GM12878 (cell line): ENCODE measurements around the gene RNF38. TPM values are rescaled to one million over a fixed set of nuclear protein-coding genes. Genes with fewer than 3 reads are reported as not detected.

ENCODE experiments used
- ATAC-seq: fragments of 200-7000 bp; cut with Tn5 transposase; 3 replicates; pipeline ENCODE4 v1.9.1; 2020; ENCODE audit warnings: mild to moderate bottlenecking, moderate library complexity
- BruUV-seq: library from RNA; stranded (reverse); fragments of 400-500 nt; replicated peaks from 2 replicates; lab custom pipeline; 2021; lab: Mats Ljungman, UMichigan
- CTCF ChIA-PET: fragments of 300-600 bp; sonication (Branson Sonifier 250); formaldehyde crosslinking; extraction: SDS; loops from one replicate; lab custom pipeline; 2021; ENCODE audit warnings: inconsistent platforms; lab: Yijun Ruan, JAX
- POLR2A ChIA-PET: fragments of 350-600 bp; formaldehyde crosslinking; extraction: SDS; loops from one replicate; lab custom pipeline; 2021; ENCODE audit warnings: inconsistent platforms; lab: Charles Lee
- RAD21 ChIA-PET: fragments of 300-600 bp; sonication (Branson Sonifier 250); formaldehyde crosslinking; loops from one replicate; lab custom pipeline; 2023; ENCODE audit warnings: antibody characterized with exemption; ENCODE audit not compliant: unreplicated experiment; lab: Charles Lee
- SMC1A ChIA-PET: fragments of 300-600 bp; sonication (Branson Sonifier 250); formaldehyde crosslinking; loops from one replicate; lab custom pipeline; 2023; ENCODE audit not compliant: unreplicated experiment, uncharacterized antibody; lab: Charles Lee
- DNase-seq: peaks from one replicate; pipeline ENCODE4 v3.0.0-alpha.2; 2011; ENCODE audit warnings: low read depth, low spot score
- FAIRE-seq: peaks from 3 replicates; lab custom pipeline; 2011; peaks lifted over from hg19 to GRCh38; lab: Jason Lieb, UNC
- H2AFZ ChIP-seq: 2 replicates; pipeline ENCODE4 v1.6.0; 2011; ENCODE audit warnings: low read depth, low read length, control low read depth; ENCODE audit not compliant: control insufficient read depth
- H3K27ac ChIP-seq: 2 replicates; pipeline ENCODE4 v1.5.1; 2011; ENCODE audit warnings: control low read depth; ENCODE audit not compliant: control insufficient read depth, insufficient read depth
- H3K27me3 ChIP-seq, 2 experiments: replicated peaks in 1 of 2; 2 replicates each; pipeline versions ENCODE4 v1.6.0 to v1.6.1; 2011; ENCODE audit warnings: low read length in 1 of 2; ENCODE audit not compliant: control insufficient read depth in 2 of 2, insufficient read depth in 2 of 2
- H3K36me3 ChIP-seq, 2 experiments: 2 replicates each; pipeline ENCODE4 v1.5.1; 2011; ENCODE audit warnings: low read length in 1 of 2; ENCODE audit not compliant: control insufficient read depth in 2 of 2, insufficient read depth in 2 of 2
- H3K4me1 ChIP-seq: 2 replicates; pipeline ENCODE4 v1.6.1; 2011; ENCODE audit warnings: mild to moderate bottlenecking, low read length, moderate library complexity, mixed read lengths; ENCODE audit not compliant: control insufficient read depth, insufficient read depth
- H3K4me2 ChIP-seq: 2 replicates; pipeline ENCODE4 v1.6.0; 2011; ENCODE audit warnings: control low read depth; ENCODE audit not compliant: control insufficient read depth, insufficient read depth
- H3K4me3 ChIP-seq: fragments of 200-600 bp; sonication (generic); 2 replicates; pipeline ENCODE4 v1.5.1; 2016
- H3K79me2 ChIP-seq: 2 replicates; pipeline ENCODE4 v1.6.0; 2011; ENCODE audit warnings: low read length; ENCODE audit not compliant: control insufficient read depth, insufficient read depth
- H3K9ac ChIP-seq: 2 replicates; pipeline ENCODE4 v1.8.0; 2011; ENCODE audit warnings: low read length, control low read depth, mixed read lengths; ENCODE audit not compliant: control insufficient read depth, insufficient read depth
- H3K9me3 ChIP-seq: replicated peaks from 3 replicates; pipeline ENCODE4 v1.5.1; 2011; ENCODE audit warnings: mild to moderate bottlenecking, low read length; ENCODE audit not compliant: control insufficient read depth, insufficient read depth
- H4K20me1 ChIP-seq: 2 replicates; pipeline ENCODE4 v1.6.0; 2011; ENCODE audit not compliant: control insufficient read depth, insufficient read depth
- EP300 ChIP-seq, 2 experiments: fragments of 150-350 bp in 1 of 2; IDR thresholded peaks; 2 replicates each; pipeline ENCODE4 v1.6.1; 2011 to 2012; ENCODE audit warnings: low read depth in 2 of 2, low read length in 2 of 2, borderline replicate concordance in 1 of 2, improper control_type of control experiment in 1 of 2, inconsistent platforms in 1 of 2; ENCODE audit not compliant: control insufficient read depth in 1 of 2
- FOS ChIP-seq: IDR thresholded peaks from 3 replicates; pipeline ENCODE4 v1.6.1; 2011; ENCODE audit warnings: borderline replicate concordance; ENCODE audit not compliant: insufficient read length; ENCODE audit errors: extremely low read depth
- HDAC2 ChIP-seq: fragments of 200-600 bp; sonication (generic); IDR thresholded peaks from 2 replicates; pipeline ENCODE4 v1.6.1; 2017
- IKZF2 ChIP-seq, 2 experiments: fragments of 450-650 bp; IDR thresholded peaks; 2 replicates each; pipeline ENCODE4 v1.6.1; 2017; ENCODE audit warnings: mild to moderate bottlenecking in 2 of 2, moderate library complexity in 2 of 2
- JUND ChIP-seq: IDR thresholded peaks from 2 replicates; pipeline ENCODE4 v1.6.1; 2012; ENCODE audit warnings: low read depth, mild to moderate bottlenecking, low read length, improper control_type of control experiment, moderate library complexity
- MEF2A ChIP-seq: IDR thresholded peaks from 2 replicates; pipeline ENCODE4 v1.6.1; 2011; ENCODE audit warnings: low read depth, mild to moderate bottlenecking, low read length, moderate library complexity; ENCODE audit not compliant: insufficient read depth
- MYB ChIP-seq: fragments of 150-350 bp; IDR thresholded peaks from 2 replicates; pipeline ENCODE4 v1.6.1; 2014; ENCODE audit warnings: mild to moderate bottlenecking, low read depth, low read length, borderline replicate concordance
- PAX5 ChIP-seq: IDR thresholded peaks from 2 replicates; pipeline ENCODE4 v1.6.1; 2011; ENCODE audit warnings: low read depth, low read length, borderline replicate concordance
- POLR2AphosphoS2 ChIP-seq: IDR thresholded peaks from 2 replicates; pipeline ENCODE4 v1.6.1; 2011; ENCODE audit warnings: low read depth, mild to moderate bottlenecking, low read length, improper control_type of control experiment, moderate library complexity
- RELA ChIP-seq: fragments of 450-650 bp; IDR thresholded peaks from 2 replicates; pipeline ENCODE4 v1.8.0; 2014; ENCODE audit warnings: borderline replicate concordance; ENCODE audit not compliant: partially characterized antibody
- STAT1 ChIP-seq: fragments of 450-650 bp; conservative IDR thresholded peaks from 2 replicates; pipeline ENCODE4 v1.6.1; 2014; ENCODE audit warnings: antibody characterized with exemption, mild to moderate bottlenecking
- SUZ12 ChIP-seq: fragments of 200-600 bp; sonication (generic); IDR thresholded peaks from one replicate; pipeline ENCODE4 v1.6.1; 2018; ENCODE audit warnings: antibody characterized with exemption, mild to moderate bottlenecking; ENCODE audit not compliant: unreplicated experiment
- TBL1XR1 ChIP-seq: IDR thresholded peaks from 2 replicates; pipeline ENCODE4 v1.6.1; 2012; ENCODE audit warnings: low read depth, low read length, improper control_type of control experiment
- WGBS: methylation state at CpG from one replicate; pipeline ENCODE4 v1.1.6; 2016; ENCODE audit warnings: low lambda C conversion rate; ENCODE audit not compliant: insufficient replicate concordance, insufficient coverage; ENCODE audit errors: missing lambda C conversion rate; 5-methylcytosine and 5-hydroxymethylcytosine counted together
- in situ Hi-C: fragments of 300-500 bp; cut with MboI; formaldehyde crosslinking; loops from 9 replicates; pipeline ENCODE4 v1.14.3; 2018; ENCODE audit warnings: mixed read lengths
- intact Hi-C: fragments of 100-400 bp; cut with micrococcal nuclease; formaldehyde crosslinking; loops from one replicate; pipeline ENCODE4 v1.14.2; 2022; ENCODE audit not compliant: unreplicated experiment
- polyA plus RNA-seq, 11 experiments: library from polyadenylated mRNA; depleted of rRNA in 4 of 11; unstranded in 6 of 11; stranded (reverse) in 5 of 11; fragments of >200 nt; fragmentation: Nextera tagmentation in 4 of 11; fragmentation: Illumina TruSeq in 1 of 11; extraction: Ambion mirVana in 4 of 11; extraction: Trizol in 1 of 11; gene quantifications; 1 replicate in 1 of 11; 2 replicates in 10 of 11; pipeline versions ENCODE4 v1.2.1 to v1.2.3, GENCODE V29; 2011 to 2016; ENCODE audit warnings: inconsistent platforms in 2 of 11, missing spikeins in 2 of 11, low read depth in 1 of 11
- total RNA-seq, 4 experiments: library from RNA; depleted of rRNA in 3 of 4; stranded (reverse); fragments of >200 nt in 3 of 4; fragmentation: Illumina TruSeq in 1 of 4; extraction: Trizol in 1 of 4; gene quantifications; 2 replicates each; pipeline versions ENCODE4 v1.2.1 to v1.2.3, GENCODE V29; 2013 to 2021
- TF ChIP-seq, protein P1 (sequence below): IDR thresholded peaks from 2 replicates; pipeline ENCODE4 v1.6.1; 2012; ENCODE audit warnings: low read depth, low read length, improper control_type of control experiment
- TF ChIP-seq, protein P2 (sequence below): fragments of 450-650 bp; IDR thresholded peaks from 2 replicates; pipeline ENCODE4 v1.6.1; 2017; ENCODE audit warnings: borderline replicate concordance
- TF ChIP-seq, protein P3 (sequence below): IDR thresholded peaks from 2 replicates; pipeline ENCODE4 v1.6.1; 2011; ENCODE audit warnings: low read depth, mild to moderate bottlenecking, low read length, moderate library complexity, borderline replicate concordance; ENCODE audit errors: extremely low read depth
- TF ChIP-seq, protein P4 (sequence below): fragments of 450-650 bp; IDR thresholded peaks from 2 replicates; pipeline ENCODE4 v1.6.1; 2017; ENCODE audit warnings: mild to moderate bottlenecking, moderate library complexity

RNF38 gene
- total and polyA plus RNA-seq, 10 of the 15 experiments (the other 5 are each of a cell fraction or from before 2014, with no cell fraction given), result 5.1 to 34.7 (median 12.7) TPM

DNA sequence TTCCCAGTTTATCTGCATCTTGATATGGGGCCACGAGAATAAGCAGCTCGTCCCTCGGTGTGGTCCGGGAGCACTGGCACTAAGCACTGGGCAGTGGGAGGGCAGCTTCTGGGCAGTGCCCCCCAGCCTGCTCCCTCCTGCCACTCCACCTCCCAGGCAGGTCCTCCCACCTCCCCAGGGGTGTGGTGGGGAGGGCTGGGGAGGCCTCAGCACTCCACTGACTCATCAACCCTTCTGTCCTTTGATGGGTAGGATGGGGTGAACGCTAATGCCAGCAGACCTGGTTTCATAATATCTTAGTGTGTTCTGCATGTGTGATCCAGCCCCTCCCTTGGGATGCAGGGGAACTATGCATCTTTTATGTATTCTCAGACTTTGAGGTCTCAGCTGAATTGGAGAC is 79.6 kb downstream of the RNF38 start:
- no peaks in the 10 kb centered on the region for H3K79me2 ChIP-seq
- no peaks in the 10 kb centered on the region for H4K20me1 ChIP-seq
- H3K4me3 ChIP-seq, result no peak overlapping the region
- no peak overlapping the region for H3K27ac ChIP-seq
- SMC1A ChIA-PET, result interaction anchor here (0.6 to 2.4 kb wide), 2 partner anchors 8 to 202 kb away, joined by 3 to 6 read pairs; no protein-coding TSS in a partner anchor
- whole genome bisulfite sequencing, result 51% methylated on average over 5 of the region's 5 CpGs
- in situ Hi-C loops, result no loop called here
- no peak for ATAC-seq
- H3K4me2 ChIP-seq, result no peak overlapping the region
- POLR2A ChIA-PET, result no interaction called here
- intact Hi-C loops, result loop anchor here (10.0 kb wide), 1 partner anchor 404 kb away; no protein-coding TSS in a partner anchor
- CTCF ChIA-PET, result interaction anchor here (4.4 kb wide), 1 partner anchor 8 kb away, joined by 22 read pairs; no protein-coding TSS in a partner anchor
- H3K9me3 ChIP-seq, result no peaks in the 10 kb centered on the region
- H3K27me3 ChIP-seq, result no peaks in the 10 kb centered on the region
- TF ChIP-seq, protein P1, sequence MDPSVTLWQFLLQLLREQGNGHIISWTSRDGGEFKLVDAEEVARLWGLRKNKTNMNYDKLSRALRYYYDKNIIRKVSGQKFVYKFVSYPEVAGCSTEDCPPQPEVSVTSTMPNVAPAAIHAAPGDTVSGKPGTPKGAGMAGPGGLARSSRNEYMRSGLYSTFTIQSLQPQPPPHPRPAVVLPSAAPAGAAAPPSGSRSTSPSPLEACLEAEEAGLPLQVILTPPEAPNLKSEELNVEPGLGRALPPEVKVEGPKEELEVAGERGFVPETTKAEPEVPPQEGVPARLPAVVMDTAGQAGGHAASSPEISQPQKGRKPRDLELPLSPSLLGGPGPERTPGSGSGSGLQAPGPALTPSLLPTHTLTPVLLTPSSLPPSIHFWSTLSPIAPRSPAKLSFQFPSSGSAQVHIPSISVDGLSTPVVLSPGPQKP, result no peak
- TF ChIP-seq, protein P2, sequence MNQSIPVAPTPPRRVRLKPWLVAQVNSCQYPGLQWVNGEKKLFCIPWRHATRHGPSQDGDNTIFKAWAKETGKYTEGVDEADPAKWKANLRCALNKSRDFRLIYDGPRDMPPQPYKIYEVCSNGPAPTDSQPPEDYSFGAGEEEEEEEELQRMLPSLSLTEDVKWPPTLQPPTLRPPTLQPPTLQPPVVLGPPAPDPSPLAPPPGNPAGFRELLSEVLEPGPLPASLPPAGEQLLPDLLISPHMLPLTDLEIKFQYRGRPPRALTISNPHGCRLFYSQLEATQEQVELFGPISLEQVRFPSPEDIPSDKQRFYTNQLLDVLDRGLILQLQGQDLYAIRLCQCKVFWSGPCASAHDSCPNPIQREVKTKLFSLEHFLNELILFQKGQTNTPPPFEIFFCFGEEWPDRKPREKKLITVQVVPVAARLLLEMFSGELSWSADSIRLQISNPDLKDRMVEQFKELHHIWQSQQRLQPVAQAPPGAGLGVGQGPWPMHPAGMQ, result no peak
- no peak for TF ChIP-seq FOS
- no peak for TF ChIP-seq SUZ12
- no peak for TF ChIP-seq TBL1XR1
- TF ChIP-seq, protein P3, sequence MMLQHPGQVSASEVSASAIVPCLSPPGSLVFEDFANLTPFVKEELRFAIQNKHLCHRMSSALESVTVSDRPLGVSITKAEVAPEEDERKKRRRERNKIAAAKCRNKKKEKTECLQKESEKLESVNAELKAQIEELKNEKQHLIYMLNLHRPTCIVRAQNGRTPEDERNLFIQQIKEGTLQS, result no peak
- TF ChIP-seq IKZF2 (IDR thresholded peaks at IDR 0.05), result no peak
- no peak for TF ChIP-seq HDAC2
- no peak for TF ChIP-seq STAT1
- no peak for TF ChIP-seq JUND
- no peak for TF ChIP-seq POLR2AphosphoS2
- no peak for TF ChIP-seq MYB
- no peak for TF ChIP-seq MEF2A
- no peak for TF ChIP-seq PAX5
- no peak for TF ChIP-seq EP300 (IDR thresholded peaks at IDR 0.05; ENCODE audit: borderline replicate concordance in 1 of 2, control insufficient read depth in 1 of 2, low read depth in 2 of 2, low read length in 2 of 2)
- TF ChIP-seq, protein P4, sequence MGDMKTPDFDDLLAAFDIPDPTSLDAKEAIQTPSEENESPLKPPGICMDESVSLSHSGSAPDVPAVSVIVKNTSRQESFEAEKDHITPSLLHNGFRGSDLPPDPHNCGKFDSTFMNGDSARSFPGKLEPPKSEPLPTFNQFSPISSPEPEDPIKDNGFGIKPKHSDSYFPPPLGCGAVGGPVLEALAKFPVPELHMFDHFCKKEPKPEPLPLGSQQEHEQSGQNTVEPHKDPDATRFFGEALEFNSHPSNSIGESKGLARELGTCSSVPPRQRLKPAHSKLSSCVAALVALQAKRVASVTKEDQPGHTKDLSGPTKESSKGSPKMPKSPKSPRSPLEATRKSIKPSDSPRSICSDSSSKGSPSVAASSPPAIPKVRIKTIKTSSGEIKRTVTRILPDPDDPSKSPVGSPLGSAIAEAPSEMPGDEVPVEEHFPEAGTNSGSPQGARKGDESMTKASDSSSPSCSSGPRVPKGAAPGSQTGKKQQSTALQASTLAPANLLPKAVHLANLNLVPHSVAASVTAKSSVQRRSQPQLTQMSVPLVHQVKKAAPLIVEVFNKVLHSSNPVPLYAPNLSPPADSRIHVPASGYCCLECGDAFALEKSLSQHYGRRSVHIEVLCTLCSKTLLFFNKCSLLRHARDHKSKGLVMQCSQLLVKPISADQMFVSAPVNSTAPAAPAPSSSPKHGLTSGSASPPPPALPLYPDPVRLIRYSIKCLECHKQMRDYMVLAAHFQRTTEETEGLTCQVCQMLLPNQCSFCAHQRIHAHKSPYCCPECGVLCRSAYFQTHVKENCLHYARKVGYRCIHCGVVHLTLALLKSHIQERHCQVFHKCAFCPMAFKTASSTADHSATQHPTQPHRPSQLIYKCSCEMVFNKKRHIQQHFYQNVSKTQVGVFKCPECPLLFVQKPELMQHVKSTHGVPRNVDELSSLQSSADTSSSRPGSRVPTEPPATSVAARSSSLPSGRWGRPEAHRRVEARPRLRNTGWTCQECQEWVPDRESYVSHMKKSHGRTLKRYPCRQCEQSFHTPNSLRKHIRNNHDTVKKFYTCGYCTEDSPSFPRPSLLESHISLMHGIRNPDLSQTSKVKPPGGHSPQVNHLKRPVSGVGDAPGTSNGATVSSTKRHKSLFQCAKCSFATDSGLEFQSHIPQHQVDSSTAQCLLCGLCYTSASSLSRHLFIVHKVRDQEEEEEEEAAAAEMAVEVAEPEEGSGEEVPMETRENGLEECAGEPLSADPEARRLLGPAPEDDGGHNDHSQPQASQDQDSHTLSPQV, result no peak
- TF ChIP-seq RELA, result no peak
- TF ChIP-seq, all 136 proteins: peak for 0
- RAD21 ChIA-PET, result no interaction called here
- no peak overlapping the region for H3K9ac ChIP-seq
- no TSS peak for BruUV-seq
- no peaks in the 10 kb centered on the region for H3K36me3 ChIP-seq
- H3K4me1 ChIP-seq, result no peaks in the 10 kb centered on the region
- DNase-seq (no peak), FAIRE-seq (no peak)
- no peak overlapping the region for H2AFZ ChIP-seq
